Kidney (tissue), 14 donors: ENCODE measurements around the gene FLII. TPM values are rescaled to one million over a fixed set of nuclear protein-coding genes. Genes with fewer than 3 reads are reported as not detected.

Source experiments
- DNase-seq, 5 donors: peaks; one replicate each; pipeline ENCODE4 v3.0.0-alpha.2; 2013 to 2020
- FAIRE-seq: peaks from 2 replicates; lab custom pipeline; 2012; peaks lifted over from hg19 to GRCh38; lab: Jason Lieb, UNC
- H3K27ac ChIP-seq, 2 donors: one replicate each; pipeline ENCODE4 v1.7.0; 2013; ENCODE audit warnings: low read depth in 2 of 2, low read length in 2 of 2, inconsistent platforms in 1 of 2
- H3K27me3 ChIP-seq: one replicate; pipeline ENCODE4 v1.7.1; 2013; ENCODE audit warnings: low read length, inconsistent platforms; ENCODE audit not compliant: control insufficient read depth, insufficient read depth
- H3K36me3 ChIP-seq, 3 donors: one replicate each; pipeline versions ENCODE4 v1.7.0 to v1.7.1; 2013; ENCODE audit warnings: low read length in 3 of 3, control low read depth in 1 of 3, inconsistent platforms in 1 of 3; ENCODE audit not compliant: insufficient read depth in 3 of 3, control insufficient read depth in 2 of 3
- H3K4me1 ChIP-seq, 3 donors: one replicate each; pipeline versions ENCODE4 v1.7.0 to v1.7.1; 2013; ENCODE audit warnings: low read length in 3 of 3, inconsistent platforms in 1 of 3, low read depth in 1 of 3; ENCODE audit not compliant: control insufficient read depth in 2 of 3, insufficient read depth in 2 of 3
- H3K4me3 ChIP-seq, 3 donors: one replicate each; pipeline versions ENCODE4 v1.7.0 to v1.8.1; 2013; ENCODE audit warnings: low read length in 3 of 3, control low read depth in 1 of 3, inconsistent platforms in 1 of 3
- H3K9ac ChIP-seq, 3 donors: one replicate each; pipeline versions ENCODE4 v1.7.0 to v1.7.1; 2013; ENCODE audit warnings: low read length in 3 of 3, control low read depth in 1 of 3, inconsistent platforms in 1 of 3
- H3K9me3 ChIP-seq, 3 donors: one replicate each; pipeline versions ENCODE4 v1.7.0 to v1.7.1; 2013; ENCODE audit warnings: low read length in 3 of 3, control low read depth in 1 of 3, inconsistent platforms in 1 of 3; ENCODE audit not compliant: control insufficient read depth in 2 of 3, insufficient read depth in 1 of 3
- CTCF ChIP-seq: IDR thresholded peaks from 3 replicates; pipeline ENCODE4 v1.5.1; 2012; ENCODE audit warnings: mild to moderate bottlenecking, moderate library complexity, borderline replicate concordance; ENCODE audit not compliant: insufficient read depth; ENCODE audit errors: extremely low read depth
- intact Hi-C: fragments of 100-400 bp; cut with DNase I; formaldehyde crosslinking; loops from one replicate; pipeline ENCODE4 v1.11.1; 2022
- polyA plus RNA-seq: library from polyadenylated mRNA; stranded (reverse); fragments of 350-450 nt; fragmentation: Illumina TruSeq; extraction: RNeasy Lipid Tissue Mini Kit (QIAGEN cat#74804); gene quantifications from one replicate; pipeline ENCODE4 v1.2.3, GENCODE V29; 2014; ENCODE audit warnings: low read depth, low replicate concordance; ENCODE audit not compliant: insufficient read depth
- total RNA-seq: library from RNA; stranded (reverse); fragmentation: NEBNext Ultra II Directional; extraction: Animal tissue kit (Norgen Biotek cat#: 25700); gene quantifications from one replicate; pipeline ENCODE4 v1.2.1, GENCODE V29; 2021
- donor health status: control.
- donor health status: control.
- donor health status: control.
- donor health status: control.
- donor health status: control.
- donor health status: DM: yes; HTN: yes; CAD: no.
- donor health status: Normal renal cell carcinoma (clear cell type).

FLII gene
- total and polyA plus RNA-seq, 2 donors from 2014 or later, result 139 to 301 TPM

DNA sequence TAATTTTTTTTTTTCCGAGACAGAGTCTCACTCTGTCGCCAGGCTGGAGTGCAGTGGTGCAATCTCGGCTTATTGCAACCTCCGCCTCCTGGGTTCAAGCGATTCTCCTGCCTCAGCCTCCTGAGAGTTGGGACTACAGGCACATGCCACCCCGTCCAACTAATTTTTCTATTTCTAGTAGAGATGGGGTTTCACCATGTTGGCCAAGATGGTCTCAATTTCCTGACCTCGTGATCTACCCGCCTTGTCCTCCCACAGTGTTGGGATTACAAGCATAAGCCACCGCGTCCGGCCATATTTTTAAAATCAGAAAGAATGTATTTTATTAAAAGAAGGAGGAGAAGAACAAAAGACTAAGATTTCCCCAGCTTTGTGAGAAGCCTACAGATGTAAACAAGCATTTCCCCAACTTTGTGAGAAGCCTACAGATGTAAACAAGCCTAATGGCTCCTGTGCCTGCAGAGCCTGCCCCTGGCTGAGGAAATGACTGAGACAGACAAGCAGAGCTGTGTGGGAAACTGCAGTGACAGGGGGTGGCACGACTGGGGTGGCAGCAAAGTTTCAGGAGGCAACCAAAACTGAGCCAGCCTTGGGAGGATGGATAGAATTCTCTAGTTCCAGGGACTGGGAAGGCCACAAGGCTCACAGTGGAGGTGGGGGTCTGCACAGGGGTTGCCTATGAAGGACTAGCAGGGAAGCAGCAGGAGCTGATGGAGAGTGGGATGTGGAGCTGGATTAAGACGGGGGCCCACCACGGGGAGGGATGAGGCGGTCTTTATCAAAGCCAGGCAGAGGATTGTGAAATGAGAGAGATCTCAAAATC, 33.4 kb upstream of the FLII start:
- H3K27ac ChIP-seq, result no peak overlapping the region
- peak in 1 of 5 donors; percentile 15 for DNase-seq

DNA sequence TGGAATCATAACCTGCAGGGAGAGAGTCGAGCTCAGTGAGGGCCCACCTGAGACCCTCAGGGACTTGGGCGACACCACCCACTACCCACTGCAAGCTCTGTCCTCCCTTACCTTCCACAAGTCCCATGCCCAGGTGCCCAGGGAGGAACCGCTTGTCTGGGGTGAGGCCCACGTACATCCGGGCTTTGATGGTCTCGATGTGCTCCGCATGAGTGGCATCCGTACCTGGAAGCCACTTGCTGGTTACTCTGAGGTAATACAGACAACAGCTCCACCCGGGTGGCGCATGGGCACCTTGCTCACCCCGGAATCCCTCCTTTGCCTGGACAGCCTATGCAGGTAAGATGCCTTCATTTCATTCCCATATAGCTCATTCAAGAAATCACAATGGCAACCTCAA, 26.8 kb upstream of the FLII start:
- Histone ChIP-seq H3K4me3 (no peak overlapping the region), H3K9ac (no peak overlapping the region), H3K27ac (no peak overlapping the region), H3K27me3 (no peaks in the 10 kb centered on the region), H3K4me1 (no peaks in the 10 kb centered on the region), H3K36me3 (peaks cover 4 to 49% (median 38%) of the 10 kb centered on the region in 3 donors), H3K9me3 (no peaks in the 10 kb centered on the region)
- TF ChIP-seq CTCF, result no peak
- FAIRE-seq, result no peak
- intact Hi-C loops, result no loop called here
- DNase-seq, result peak in 1 of 5 donors; percentile 51

More for the DNA sequence above, 33.4 kb upstream of the FLII start:
- Histone ChIP-seq H3K4me1 (no peaks in the 10 kb centered on the region), H3K4me3 (no peak overlapping the region), H3K27me3 (no peaks in the 10 kb centered on the region), H3K9me3 (no peaks in the 10 kb centered on the region), H3K9ac (no peak overlapping the region), H3K36me3 (peaks cover 9 to 33% (median 19%) of the 10 kb centered on the region in 3 donors)
- no peak for FAIRE-seq
- intact Hi-C loops, result no loop called here
- no peak for TF ChIP-seq CTCF

DNA sequence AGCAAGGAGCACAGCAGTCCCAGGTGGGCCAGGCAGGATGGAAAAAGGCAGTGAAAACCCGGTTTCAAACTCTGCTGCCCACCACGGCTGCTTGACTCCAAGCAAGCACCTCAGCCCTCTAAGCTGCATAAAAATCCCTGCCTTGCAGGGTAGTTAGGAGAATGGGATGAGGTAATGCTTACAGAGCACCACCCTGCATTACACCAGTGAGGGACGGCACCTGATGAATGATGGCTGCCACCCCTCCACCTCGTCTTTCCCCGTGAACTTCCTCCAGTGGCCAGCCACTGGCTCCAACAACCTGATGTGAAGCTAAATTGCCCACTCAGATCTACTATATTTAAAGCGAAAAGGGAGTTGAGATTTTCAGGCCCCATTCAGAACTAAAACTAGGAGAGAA, 23.2 kb upstream of the FLII start:
- DNase-seq (no peak), FAIRE-seq (no peak)
- no peaks in the 10 kb centered on the region for H3K27me3 ChIP-seq
- no peak for TF ChIP-seq CTCF
- H3K9ac ChIP-seq, result no peak overlapping the region
- peaks cover 5 to 51% (median 39%) of the 10 kb centered on the region in 3 donors for H3K36me3 ChIP-seq
- H3K4me1 ChIP-seq, result no peaks in the 10 kb centered on the region
- H3K9me3 ChIP-seq, result no peaks in the 10 kb centered on the region
- H3K4me3 ChIP-seq, result no peak overlapping the region
- intact Hi-C loops, result no loop called here
- no peak overlapping the region for H3K27ac ChIP-seq
